Kidney (tissue), 14 donors: ENCODE measurements around the gene ISG20L2. TPM values are rescaled to one million over a fixed set of nuclear protein-coding genes. Genes with fewer than 3 reads are reported as not detected.

ENCODE experiments used
- DNase-seq, 5 donors: peaks; one replicate each; pipeline ENCODE4 v3.0.0-alpha.2; 2013 to 2020
- FAIRE-seq: peaks from 2 replicates; lab custom pipeline; 2012; peaks lifted over from hg19 to GRCh38; lab: Jason Lieb, UNC
- H3K27ac ChIP-seq, 2 donors: one replicate each; pipeline ENCODE4 v1.7.0; 2013; ENCODE audit warnings: low read depth in 2 of 2, low read length in 2 of 2, inconsistent platforms in 1 of 2
- H3K27me3 ChIP-seq: one replicate; pipeline ENCODE4 v1.7.1; 2013; ENCODE audit warnings: low read length, inconsistent platforms; ENCODE audit not compliant: control insufficient read depth, insufficient read depth
- H3K36me3 ChIP-seq, 3 donors: one replicate each; pipeline versions ENCODE4 v1.7.0 to v1.7.1; 2013; ENCODE audit warnings: low read length in 3 of 3, control low read depth in 1 of 3, inconsistent platforms in 1 of 3; ENCODE audit not compliant: insufficient read depth in 3 of 3, control insufficient read depth in 2 of 3
- H3K4me1 ChIP-seq, 3 donors: one replicate each; pipeline versions ENCODE4 v1.7.0 to v1.7.1; 2013; ENCODE audit warnings: low read length in 3 of 3, inconsistent platforms in 1 of 3, low read depth in 1 of 3; ENCODE audit not compliant: control insufficient read depth in 2 of 3, insufficient read depth in 2 of 3
- H3K4me3 ChIP-seq, 3 donors: one replicate each; pipeline versions ENCODE4 v1.7.0 to v1.8.1; 2013; ENCODE audit warnings: low read length in 3 of 3, control low read depth in 1 of 3, inconsistent platforms in 1 of 3
- H3K9ac ChIP-seq, 3 donors: one replicate each; pipeline versions ENCODE4 v1.7.0 to v1.7.1; 2013; ENCODE audit warnings: low read length in 3 of 3, control low read depth in 1 of 3, inconsistent platforms in 1 of 3
- H3K9me3 ChIP-seq, 3 donors: one replicate each; pipeline versions ENCODE4 v1.7.0 to v1.7.1; 2013; ENCODE audit warnings: low read length in 3 of 3, control low read depth in 1 of 3, inconsistent platforms in 1 of 3; ENCODE audit not compliant: control insufficient read depth in 2 of 3, insufficient read depth in 1 of 3
- intact Hi-C: fragments of 100-400 bp; cut with DNase I; formaldehyde crosslinking; loops from one replicate; pipeline ENCODE4 v1.11.1; 2022
- polyA plus RNA-seq: library from polyadenylated mRNA; stranded (reverse); fragments of 350-450 nt; fragmentation: Illumina TruSeq; extraction: RNeasy Lipid Tissue Mini Kit (QIAGEN cat#74804); gene quantifications from one replicate; pipeline ENCODE4 v1.2.3, GENCODE V29; 2014; ENCODE audit warnings: low read depth, low replicate concordance; ENCODE audit not compliant: insufficient read depth
- total RNA-seq: library from RNA; stranded (reverse); fragmentation: NEBNext Ultra II Directional; extraction: Animal tissue kit (Norgen Biotek cat#: 25700); gene quantifications from one replicate; pipeline ENCODE4 v1.2.1, GENCODE V29; 2021
- TF ChIP-seq, protein P1 (sequence below): IDR thresholded peaks from 3 replicates; pipeline ENCODE4 v1.5.1; 2012; ENCODE audit warnings: mild to moderate bottlenecking, moderate library complexity, borderline replicate concordance; ENCODE audit not compliant: insufficient read depth; ENCODE audit errors: extremely low read depth
- donor health status: control.
- donor health status: control.
- donor health status: control.
- donor health status: control.
- donor health status: control.
- donor health status: DM: yes; HTN: yes; CAD: no.
- donor health status: Normal renal cell carcinoma (clear cell type).

The ISG20L2 gene
- total and polyA plus RNA-seq, 2 donors from 2014 or later, result 13.3 to 23.3 TPM

DNA sequence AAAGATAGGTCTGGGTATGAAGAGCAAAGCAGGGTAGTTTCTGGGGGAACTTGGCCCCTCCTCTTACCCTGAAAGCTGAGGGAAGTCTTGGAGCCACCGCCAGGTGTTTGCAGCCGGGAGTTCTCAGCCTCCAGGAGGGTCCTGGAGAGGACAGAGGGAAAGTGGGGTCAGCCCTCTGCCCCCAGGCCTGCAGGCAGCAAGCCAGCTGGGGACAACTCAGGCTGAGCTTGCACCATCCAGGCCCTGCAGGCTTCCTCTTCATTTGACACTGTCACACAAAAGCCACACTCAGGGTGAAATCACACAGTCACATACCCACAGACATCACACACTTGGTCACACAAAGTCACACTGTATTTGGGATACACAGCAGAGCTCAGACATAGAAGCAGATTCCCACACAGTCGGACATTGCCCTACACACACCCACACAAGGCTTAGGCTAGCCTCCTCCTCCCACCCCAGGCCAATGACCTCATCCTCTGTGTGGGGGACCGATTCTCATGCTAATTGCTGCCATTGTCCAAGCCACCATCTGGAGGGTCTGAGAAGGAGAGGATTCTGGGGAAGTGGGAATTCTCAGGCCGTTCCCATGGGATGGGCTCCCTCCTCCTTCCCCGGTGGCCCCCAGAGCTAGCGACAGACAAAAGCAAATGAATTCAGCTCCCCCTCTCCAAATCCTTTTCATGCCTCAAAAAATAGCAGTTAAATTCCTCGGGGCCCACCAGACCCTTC, 55.0 kb downstream of the ISG20L2 start:
- FAIRE-seq, result no peak
- Histone ChIP-seq H3K27ac (peak overlapping the region in 1 of 2 donors; percentile 14), H3K9me3 (no peaks in the 10 kb centered on the region), H3K36me3 (peaks cover 0 to 2% (median 0%) of the 10 kb centered on the region in 3 donors), H3K27me3 (peaks cover 10% of the 10 kb centered on the region), H3K4me3 (no peak overlapping the region), H3K4me1 (peaks cover 3 to 16% (median 6%) of the 10 kb centered on the region in 3 donors), H3K9ac (no peak overlapping the region)
- intact Hi-C loops, result no loop called here
- TF ChIP-seq, protein P1, sequence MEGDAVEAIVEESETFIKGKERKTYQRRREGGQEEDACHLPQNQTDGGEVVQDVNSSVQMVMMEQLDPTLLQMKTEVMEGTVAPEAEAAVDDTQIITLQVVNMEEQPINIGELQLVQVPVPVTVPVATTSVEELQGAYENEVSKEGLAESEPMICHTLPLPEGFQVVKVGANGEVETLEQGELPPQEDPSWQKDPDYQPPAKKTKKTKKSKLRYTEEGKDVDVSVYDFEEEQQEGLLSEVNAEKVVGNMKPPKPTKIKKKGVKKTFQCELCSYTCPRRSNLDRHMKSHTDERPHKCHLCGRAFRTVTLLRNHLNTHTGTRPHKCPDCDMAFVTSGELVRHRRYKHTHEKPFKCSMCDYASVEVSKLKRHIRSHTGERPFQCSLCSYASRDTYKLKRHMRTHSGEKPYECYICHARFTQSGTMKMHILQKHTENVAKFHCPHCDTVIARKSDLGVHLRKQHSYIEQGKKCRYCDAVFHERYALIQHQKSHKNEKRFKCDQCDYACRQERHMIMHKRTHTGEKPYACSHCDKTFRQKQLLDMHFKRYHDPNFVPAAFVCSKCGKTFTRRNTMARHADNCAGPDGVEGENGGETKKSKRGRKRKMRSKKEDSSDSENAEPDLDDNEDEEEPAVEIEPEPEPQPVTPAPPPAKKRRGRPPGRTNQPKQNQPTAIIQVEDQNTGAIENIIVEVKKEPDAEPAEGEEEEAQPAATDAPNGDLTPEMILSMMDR, result no peak
- peak in 3 of 5 donors; percentile 61 to 85 (median 70) for DNase-seq

Other genes starting within 250 kb of the ISG20L2 start
- 49.3 TPM for gene MEF2D, start 228.0 kb downstream of the ISG20L2 start, total RNA-seq
- 13.7 TPM for gene MEF2D, start 228.0 kb downstream of the ISG20L2 start, polyA plus RNA-seq
- gene IQGAP3, start 156.2 kb downstream of the ISG20L2 start, total RNA-seq, result 1.7 TPM
- gene IQGAP3, start 156.2 kb downstream of the ISG20L2 start, polyA plus RNA-seq, result 0.13 TPM
- 0.57 TPM for gene TTC24, start 149.0 kb downstream of the ISG20L2 start, total RNA-seq
- gene TTC24, start 149.0 kb downstream of the ISG20L2 start, polyA plus RNA-seq, result not detected
- 78.0 TPM for gene NAXE, start 137.0 kb downstream of the ISG20L2 start, total RNA-seq
- gene NAXE, start 137.0 kb downstream of the ISG20L2 start, polyA plus RNA-seq, result 221 TPM
- gene GPATCH4, start 127.3 kb downstream of the ISG20L2 start, total RNA-seq, result 24.0 TPM
- gene GPATCH4, start 127.3 kb downstream of the ISG20L2 start, polyA plus RNA-seq, result 26.2 TPM
- 1.9 TPM for gene HAPLN2, start 109.4 kb downstream of the ISG20L2 start, total RNA-seq
- gene HAPLN2, start 109.4 kb downstream of the ISG20L2 start, polyA plus RNA-seq, result 0.30 TPM
- gene BCAN, start 86.6 kb downstream of the ISG20L2 start, total RNA-seq, result 0.19 TPM
- 0.45 TPM for gene BCAN, start 86.6 kb downstream of the ISG20L2 start, polyA plus RNA-seq
- gene NES, start 51.4 kb downstream of the ISG20L2 start, total RNA-seq, result 50.7 TPM
- gene NES, start 51.4 kb downstream of the ISG20L2 start, polyA plus RNA-seq, result 44.3 TPM
- 15.2 TPM for gene CRABP2, start 23.2 kb downstream of the ISG20L2 start, total RNA-seq
- gene CRABP2, start 23.2 kb downstream of the ISG20L2 start, polyA plus RNA-seq, result 21.6 TPM
- gene METTL25B, start 297 bp downstream of the ISG20L2 start, total RNA-seq, result 35.2 TPM
- 29.4 TPM for gene METTL25B, start 297 bp downstream of the ISG20L2 start, polyA plus RNA-seq
- 71.9 TPM for gene MRPL24, start 12.3 kb upstream of the ISG20L2 start, total RNA-seq
- 174 TPM for gene MRPL24, start 12.3 kb upstream of the ISG20L2 start, polyA plus RNA-seq
- gene HDGF, start 22.9 kb upstream of the ISG20L2 start, total RNA-seq, result 198 TPM
- gene HDGF, start 22.9 kb upstream of the ISG20L2 start, polyA plus RNA-seq, result 206 TPM
- 52.8 TPM for gene PRCC, start 38.8 kb upstream of the ISG20L2 start, total RNA-seq
- gene PRCC, start 38.8 kb upstream of the ISG20L2 start, polyA plus RNA-seq, result 50.5 TPM
- 4.3 TPM for gene SH2D2A, start 88.1 kb upstream of the ISG20L2 start, total RNA-seq
- 0.32 TPM for gene SH2D2A, start 88.1 kb upstream of the ISG20L2 start, polyA plus RNA-seq
- 0.35 TPM for gene INSRR, start 130.4 kb upstream of the ISG20L2 start, total RNA-seq
- 2.4 TPM for gene INSRR, start 130.4 kb upstream of the ISG20L2 start, polyA plus RNA-seq
- gene NTRK1, start 132.1 kb upstream of the ISG20L2 start, total RNA-seq, result 1.0 TPM
- gene NTRK1, start 132.1 kb upstream of the ISG20L2 start, polyA plus RNA-seq, result 1.3 TPM
- gene PEAR1, start 165.0 kb upstream of the ISG20L2 start, total RNA-seq, result 17.2 TPM
- 4.5 TPM for gene PEAR1, start 165.0 kb upstream of the ISG20L2 start, polyA plus RNA-seq
- gene LRRC71, start 191.9 kb upstream of the ISG20L2 start, total RNA-seq, result 0.50 TPM
- gene LRRC71, start 191.9 kb upstream of the ISG20L2 start, polyA plus RNA-seq, result 0.19 TPM